C4-2B (cell line): Measurements from ENCODE around the gene LTF.

ENCODE experiments used
- ZFX ChIP-seq: fragments of 450-650 bp; IDR thresholded peaks from 2 replicates; pipeline ENCODE4 v1.6.1; 2017
- TF ChIP-seq, protein P1 (sequence below): fragments of 450-650 bp; conservative IDR thresholded peaks from 2 replicates; pipeline ENCODE4 v1.5.1; 2017; ENCODE audit warnings: mild to moderate bottlenecking

DNA sequence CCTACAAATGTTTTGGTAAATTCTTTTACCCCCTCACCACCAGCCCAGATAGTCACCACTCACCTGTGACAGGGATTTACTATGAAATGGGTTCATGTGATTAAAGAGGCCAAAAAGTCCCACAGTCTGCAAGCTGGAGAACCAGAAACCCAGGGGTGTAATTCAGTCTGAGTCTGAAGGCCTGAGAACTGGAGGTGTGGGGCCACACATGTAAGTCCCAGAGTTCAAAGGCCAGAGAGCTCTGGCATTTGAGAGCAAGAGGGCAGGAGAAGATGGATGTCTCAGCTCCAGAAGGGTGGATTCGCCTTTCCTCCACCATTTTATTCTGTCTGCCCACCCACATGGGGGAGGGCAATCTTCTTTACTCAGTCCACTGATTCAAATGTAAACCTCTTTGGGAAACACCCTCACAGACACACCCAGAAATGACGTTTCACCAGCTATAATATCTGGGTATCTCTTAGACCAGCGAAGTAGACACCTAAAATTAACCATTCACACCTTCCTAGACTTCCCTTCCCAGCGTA, 45.0 kb upstream of the LTF start:
- TF ChIP-seq, protein P1, sequence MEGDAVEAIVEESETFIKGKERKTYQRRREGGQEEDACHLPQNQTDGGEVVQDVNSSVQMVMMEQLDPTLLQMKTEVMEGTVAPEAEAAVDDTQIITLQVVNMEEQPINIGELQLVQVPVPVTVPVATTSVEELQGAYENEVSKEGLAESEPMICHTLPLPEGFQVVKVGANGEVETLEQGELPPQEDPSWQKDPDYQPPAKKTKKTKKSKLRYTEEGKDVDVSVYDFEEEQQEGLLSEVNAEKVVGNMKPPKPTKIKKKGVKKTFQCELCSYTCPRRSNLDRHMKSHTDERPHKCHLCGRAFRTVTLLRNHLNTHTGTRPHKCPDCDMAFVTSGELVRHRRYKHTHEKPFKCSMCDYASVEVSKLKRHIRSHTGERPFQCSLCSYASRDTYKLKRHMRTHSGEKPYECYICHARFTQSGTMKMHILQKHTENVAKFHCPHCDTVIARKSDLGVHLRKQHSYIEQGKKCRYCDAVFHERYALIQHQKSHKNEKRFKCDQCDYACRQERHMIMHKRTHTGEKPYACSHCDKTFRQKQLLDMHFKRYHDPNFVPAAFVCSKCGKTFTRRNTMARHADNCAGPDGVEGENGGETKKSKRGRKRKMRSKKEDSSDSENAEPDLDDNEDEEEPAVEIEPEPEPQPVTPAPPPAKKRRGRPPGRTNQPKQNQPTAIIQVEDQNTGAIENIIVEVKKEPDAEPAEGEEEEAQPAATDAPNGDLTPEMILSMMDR: no peak
- TF ChIP-seq ZFX: no peak
